DMS53 treated with DMSO at 0.1 percent for 48 hours (cell line): Measurements from ENCODE around the gene LRRC63.
"Not testable (repeated sequence)": the region's sequence is repeated elsewhere in the genome, so short reads cannot be mapped to it uniquely, and the experiment has no call there.

ENCODE experiments used
- DNase-seq: peaks from one replicate; lab custom pipeline; 2025; ENCODE audit not compliant: unreplicated experiment; lab: John Stamatoyannopoulos, UW

LRRC63 gene

DNA sequence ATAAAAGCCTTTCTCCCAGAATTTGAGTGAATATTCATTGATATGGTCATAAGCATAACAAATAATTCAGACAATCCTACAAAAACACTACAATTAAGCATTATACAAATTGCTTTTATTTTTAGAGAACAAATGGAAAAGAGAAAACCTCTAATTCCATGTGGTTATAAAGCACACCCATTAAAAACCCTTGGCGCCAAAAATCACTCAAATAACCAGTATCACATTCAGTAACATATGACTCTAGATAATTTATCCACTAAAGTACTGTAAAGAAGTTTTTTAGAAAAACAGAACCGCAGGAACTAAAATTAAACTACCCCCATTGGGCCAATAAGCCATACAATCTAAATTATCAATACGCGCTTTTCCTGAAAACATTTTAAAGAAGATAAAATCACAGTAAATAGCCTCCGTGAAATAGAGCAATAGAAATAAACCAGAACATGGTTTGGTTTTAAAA is 30.3 kb upstream of the LRRC63 start:
- DNase-seq = no peak

DNA sequence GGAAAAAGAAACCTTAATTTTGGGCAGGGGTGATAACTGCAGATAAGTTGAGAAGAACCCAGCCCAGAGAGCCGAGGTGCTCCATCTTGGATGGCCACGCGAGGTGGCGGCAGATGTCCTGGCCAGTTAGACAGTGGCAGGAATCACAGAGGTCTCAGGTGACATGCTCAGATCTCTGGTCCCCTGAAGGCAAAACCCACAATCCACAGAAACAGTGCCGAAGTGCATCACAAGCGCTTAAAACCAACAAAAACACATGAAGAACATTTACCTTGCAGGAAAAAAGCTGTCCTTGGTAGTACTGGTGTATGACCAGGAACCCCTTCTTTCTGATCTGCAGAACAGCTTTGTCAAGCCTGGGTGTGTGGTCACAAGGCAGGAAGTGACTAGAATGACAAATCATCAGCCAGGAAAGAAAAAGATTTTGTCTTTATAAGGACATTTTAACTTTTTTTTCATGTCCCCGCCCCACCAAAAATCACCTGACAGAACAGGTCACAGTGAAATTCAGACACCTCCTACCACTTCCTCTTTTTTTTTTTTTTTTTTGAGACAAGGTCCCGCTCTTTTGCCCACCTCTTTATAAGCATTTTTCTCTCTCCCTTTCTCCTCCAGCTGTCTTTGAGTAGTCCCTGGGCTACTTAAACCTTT is 29.8 kb upstream of the LRRC63 start, which contains the start of gene LCP1:
TSS of gene LCP1 (minus strand) at position 338 of the 651 bp plus-strand sequence. CDS start 22,515 bp downstream, outside the sequence.
- no peak for DNase-seq

DNA sequence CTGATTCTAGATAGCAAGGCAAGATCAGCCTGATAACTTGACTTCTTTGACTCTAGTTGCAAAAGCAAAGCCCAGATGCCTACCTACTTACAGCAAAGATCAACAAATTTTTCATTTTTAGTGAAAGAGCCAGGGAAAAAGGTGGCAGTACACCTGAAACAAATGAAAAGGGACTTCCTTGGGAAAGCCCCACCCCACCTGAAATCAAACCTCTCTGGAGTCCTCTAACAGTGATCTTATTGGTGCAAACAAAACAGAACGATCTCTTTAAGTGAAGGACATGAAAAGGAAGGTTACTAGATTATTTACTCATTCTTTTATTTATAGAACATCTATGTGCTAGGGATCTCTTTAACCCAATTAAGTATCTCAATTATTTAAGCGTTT is 29.2 kb upstream of the LRRC63 start:
- DNase-seq = no peak

DNA sequence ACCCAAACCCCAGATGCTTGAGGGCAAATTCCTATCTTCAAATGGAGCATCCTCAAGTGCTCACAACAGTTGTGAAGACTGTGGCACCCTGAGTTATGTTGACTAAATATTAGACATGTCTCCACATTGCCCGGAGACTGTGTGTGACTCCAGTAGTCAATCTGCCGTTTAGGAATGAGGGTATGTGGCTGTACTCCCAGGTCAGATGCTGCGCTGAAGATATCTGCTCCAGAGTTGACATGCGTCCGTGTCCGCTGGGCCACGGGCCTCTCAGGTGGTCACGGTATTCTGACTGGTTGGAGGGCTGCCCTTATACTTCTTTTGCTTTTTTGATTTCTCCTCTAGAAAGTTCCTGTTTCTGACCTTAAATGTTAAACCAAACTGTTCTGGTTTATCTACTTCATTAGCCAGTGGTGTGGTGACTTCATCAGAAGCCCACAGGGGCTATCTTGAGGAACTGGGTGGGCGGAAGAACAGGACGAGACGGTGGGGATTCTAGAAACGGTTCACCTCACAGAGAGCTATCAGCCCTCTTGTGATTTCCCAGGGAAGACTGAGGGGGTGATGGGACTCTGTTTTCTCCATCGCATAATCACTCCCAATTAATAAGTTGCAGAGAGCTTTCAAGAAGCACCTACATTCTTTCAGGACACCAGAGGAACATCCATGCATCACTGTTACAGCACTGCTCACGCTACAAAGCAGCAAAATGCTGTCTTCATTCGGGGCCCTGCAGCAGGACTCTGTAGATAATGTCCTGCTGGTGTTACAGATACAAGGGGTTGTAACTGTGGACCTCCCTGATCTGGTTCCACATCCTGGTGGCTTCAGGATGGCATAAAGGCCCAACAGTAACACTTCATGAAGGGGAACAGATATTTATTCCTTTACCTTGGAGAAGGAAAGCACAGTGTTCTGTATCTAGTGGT is 28.4 kb upstream of the LRRC63 start:
- DNase-seq = no peak

DNA sequence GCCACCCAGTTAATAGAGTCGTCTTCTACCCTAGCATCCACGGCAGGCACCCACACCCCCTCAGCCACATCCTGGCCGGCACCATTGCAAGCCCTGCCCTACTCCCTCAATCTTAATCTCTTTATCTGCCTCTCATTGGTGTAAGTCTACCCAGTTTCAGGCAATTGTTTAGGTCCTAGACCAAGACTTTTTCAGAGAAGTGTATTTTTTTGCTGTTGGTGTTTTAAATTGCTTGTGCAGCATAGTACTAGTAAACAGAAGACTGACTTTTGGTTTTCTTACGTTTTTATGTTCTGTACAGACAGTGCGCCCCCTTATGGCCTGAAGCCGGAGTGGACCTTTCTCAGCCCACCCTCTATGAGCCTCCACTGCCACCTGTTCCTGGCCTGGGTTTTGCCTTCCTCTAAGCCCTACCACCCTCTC is 27.4 kb upstream of the LRRC63 start:
- DNase-seq = no peak

DNA sequence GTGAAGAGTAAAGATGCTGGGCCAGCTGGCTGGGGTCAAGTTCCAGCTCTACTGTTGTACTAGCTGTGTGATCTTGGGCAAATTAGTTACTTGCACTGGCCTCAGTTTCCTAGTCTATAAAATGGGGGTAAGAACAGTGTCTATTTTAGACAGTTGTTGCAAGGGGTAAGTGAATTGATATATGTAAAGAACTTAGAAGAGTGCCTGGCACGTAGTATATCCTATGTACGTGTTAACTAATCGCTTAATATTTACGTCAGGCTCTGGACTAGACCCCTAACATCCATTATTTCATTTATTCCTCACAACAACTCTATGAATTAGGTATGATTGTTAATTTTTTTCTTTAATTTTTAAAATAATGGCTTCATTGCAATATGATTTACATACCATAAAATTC is 26.1 kb upstream of the LRRC63 start:
- DNase-seq = no peak

DNA sequence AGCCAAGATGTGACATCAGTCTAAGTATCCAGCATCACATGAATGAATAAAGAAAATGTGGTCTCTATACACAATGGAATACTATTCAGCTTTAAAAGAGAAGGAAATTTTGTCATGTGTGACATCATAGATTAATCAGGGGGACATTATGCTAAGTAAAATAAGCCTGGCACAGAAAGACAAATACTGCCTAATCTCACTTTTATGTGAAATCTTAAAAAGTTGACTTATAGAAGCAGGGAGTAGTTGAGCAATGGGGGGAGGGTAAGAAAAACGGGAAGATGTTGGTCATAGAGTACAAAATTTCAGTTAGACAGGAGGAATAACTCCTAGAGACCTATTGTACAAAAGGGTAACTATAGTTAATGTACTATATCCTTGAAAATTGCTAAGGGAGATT is 19.3 kb upstream of the LRRC63 start:
- DNase-seq = no peak

DNA sequence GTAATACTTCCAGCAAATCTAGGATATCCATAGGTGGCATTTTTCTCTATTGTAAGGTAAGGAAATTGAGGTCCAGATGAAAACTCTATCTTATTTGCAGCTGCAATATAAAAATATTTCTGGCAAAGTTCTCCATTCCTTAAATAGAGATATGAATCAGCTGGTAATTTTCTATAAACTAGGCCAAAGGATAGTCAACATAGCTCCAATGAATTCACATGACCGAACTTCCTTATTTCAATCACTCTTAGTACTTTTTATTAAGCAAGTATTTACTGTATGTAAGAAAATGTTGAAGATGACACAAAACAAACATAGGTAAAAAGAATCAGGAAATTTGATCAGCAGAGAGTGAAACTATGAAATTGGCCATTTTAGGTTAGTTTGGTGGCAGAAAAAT is 16.7 kb upstream of the LRRC63 start:
- DNase-seq = no peak

DNA sequence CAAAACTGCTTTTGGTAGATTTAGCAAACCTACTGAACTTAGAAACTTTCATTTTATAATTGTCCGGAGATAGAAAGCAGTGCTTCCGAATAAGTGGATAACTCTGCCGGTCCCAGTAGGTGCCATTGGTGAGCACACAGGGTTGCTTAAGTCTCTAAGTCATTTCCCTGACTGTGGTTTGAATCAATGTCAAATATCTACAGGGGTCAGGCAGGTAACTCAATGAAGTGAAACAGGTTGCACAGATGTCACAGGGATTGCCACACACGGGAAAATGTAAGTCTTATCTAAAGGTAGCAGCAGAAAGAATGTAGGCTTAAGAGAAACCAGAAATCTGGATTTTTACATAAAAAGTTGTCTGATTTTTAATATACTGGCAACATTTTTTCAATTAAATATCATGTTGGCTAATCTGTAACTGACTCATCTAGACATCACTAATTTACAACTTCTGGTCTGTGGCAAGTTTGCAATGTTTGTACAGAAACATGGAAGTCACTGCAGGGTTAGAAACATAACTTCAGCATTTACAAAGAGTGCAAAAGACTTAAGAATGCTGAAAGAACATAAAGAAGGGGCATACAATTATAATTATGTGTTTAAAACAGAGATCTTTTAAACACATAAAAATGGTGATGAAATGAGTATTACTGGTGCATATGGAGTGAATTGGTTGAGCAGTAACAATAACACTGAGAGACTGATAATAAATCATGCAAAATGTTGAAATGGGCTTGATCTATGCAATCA is 14.3 kb upstream of the LRRC63 start:
- no peak for DNase-seq

DNA sequence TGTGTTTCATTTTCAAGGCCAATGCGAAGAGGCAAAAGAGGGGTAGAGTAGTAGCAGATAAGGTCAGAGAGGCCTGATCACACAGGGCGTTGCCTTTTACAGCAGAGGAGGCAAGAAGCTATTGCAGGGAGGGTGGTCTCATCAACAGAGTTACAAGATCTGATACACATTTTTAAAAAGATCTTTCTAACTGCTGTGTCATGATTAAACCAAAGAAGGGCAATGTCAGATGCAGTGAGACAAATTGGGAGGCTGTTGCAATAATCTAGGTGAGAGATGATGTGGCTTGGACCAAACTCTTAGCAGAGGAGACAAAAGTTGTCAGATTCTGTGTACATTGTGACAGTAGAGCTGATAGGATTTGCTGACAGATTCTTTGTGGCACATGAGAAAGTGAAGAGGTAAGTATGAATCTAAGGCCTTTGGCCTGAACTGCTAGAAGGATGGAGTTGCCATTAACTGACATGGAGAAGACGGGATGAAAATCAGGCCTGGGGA is 13.0 kb upstream of the LRRC63 start:
- no peak for DNase-seq

DNA sequence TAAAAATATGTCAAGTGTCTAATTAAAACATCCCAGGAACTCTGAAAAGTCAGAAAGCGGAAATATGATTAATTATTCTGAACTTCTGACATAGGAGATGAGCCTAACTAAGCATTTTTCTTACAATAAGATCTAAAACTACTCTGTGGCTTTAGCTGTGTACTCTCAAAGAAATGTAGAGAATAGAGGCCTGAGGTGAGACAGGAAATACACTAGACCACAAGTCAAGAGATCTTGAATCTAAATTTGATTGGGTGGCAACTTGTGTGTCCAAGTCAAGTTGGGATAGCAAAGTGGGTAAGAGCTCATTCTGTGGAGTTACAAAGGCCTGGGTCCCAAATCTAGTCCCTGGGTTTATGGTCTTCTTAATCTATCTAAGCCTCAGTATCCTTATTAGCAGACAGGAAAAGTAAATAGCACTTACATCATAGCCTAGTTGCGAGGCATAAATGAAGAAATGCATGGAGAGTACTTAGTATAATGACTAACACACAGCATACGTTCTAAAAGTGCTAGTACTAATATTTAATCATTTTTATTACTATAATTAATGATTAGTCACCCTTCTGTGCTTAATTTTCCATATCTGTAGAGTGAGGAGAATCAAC is 9.4 kb upstream of the LRRC63 start:
- no peak for DNase-seq

DNA sequence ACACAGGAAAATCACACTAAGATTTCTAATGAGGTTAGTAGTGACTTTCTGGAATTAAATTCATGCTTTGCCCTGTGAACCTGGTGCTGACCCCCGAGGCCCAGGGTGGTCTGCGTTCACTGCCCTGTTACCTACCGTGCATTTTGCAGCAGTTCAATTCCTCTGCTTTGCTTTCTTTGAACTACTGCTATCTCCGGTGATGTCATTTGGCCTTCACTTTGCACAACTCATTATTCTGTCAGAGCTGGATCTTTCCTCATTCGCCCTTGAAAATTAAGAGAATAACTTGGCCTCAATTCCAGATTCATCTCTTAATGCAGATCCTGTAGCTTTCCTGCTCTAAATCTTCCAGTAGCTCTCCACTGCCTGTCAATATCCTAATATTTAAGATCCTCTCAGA is 8.8 kb upstream of the LRRC63 start:
- no peak for DNase-seq

DNA sequence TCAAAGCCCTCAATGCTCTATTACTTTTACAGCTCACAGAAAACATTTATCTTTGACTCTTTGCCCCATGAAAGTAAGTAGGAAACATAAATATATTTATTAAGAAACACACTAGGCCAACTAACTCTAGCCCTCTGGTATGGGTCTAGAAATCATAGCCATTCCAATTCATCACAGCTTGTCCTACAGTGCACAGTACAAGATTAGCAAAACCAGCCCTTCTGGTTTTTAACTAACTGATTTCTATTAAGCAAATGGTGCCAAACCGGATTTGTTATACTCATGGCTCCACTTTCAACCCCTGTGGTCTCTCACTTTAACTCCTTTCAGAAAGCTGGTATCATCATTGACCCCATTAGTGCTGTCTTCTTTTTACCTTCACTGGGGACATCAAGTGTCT is 5.6 kb upstream of the LRRC63 start:
- no peak for DNase-seq

DNA sequence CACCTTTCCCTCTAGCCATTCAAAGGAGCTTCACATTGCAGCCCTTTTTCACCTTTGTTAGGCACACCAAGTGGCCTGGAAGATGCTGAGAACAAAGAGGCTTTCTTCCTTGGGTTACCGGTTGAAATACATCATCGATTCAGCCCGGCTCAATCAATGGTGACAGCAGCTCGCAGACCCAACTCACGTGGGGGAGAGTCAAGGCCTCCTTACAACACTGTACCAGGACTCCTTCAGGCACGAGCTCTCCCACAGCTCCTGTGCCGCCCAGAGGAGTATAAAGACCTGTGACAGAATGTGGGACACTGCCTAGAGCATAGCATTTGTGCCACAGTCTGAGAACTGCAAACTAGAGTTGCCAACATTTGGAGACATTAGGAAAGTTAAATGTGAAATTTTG is 3.9 kb upstream of the LRRC63 start:
- no peak for DNase-seq

DNA sequence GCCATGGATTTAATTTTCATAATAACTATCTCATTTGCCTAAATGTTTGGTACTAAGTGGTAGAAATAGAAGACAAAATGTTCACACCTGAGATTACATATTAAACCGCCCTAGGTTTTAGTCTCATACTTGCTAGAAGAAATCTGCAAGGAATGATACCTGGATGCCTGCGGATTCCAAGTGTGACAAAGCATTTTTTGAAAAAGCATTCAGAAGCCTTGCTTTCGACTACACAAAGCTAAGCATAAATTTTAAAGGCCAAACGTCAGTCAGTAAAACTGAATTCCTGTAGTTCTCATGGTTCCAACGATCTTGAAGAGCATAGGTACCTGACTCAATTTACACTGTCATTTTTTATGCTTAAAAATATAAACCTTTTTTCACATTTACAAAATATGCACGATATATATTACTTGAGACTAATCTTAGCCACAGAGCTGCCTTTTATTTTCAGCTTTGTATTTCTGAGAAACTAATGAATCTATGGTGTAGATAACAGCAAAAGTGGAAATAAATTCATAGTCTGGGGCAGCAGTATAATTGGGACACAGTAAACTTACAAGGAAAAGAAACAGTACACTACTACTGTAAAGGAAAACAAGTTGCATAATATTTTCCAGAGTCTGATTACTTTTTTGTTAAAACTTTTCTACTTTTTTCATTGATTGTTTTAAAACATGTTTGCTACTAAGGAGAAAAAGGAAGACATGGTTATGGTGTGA is 1.2 kb upstream of the LRRC63 start:
- DNase-seq = no peak

DNA sequence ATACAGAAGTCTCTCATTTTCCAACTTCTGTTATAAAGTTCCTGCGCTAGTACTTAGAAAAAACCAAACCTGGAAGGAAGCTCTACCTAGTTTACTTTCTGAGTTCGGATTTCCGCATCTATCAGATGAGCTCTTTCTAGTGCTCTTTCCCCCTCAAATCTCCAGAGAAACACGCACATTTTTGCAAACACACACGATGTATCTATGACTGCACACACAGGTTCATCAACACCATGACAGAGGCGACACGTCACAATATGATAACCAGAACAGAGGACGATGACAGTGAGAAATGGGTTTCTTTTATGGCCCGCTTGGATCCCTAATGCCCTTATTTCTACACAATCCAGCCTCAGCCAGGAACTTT is 629 bp upstream of the LRRC63 start:
- peak; percentile 15 for DNase-seq

DNA sequence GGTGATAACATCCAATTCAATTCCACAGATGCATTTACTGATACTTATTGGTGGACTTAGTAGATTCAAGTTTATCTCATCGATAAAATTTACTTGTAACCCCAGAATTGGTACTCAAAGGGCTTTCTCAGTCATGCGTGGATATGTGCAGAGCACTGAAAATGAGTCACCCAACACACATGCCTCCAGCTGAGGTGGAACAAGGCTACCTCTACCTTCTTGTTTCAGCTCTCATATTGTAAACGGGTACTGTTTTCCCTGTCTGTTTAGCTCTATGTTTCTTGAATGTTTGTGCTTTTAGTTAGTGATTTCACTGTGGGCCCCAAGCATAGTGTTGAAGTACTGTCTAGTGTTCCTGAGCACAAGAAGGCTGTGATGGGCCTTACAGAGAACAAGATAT is 1.5 kb downstream of the LRRC63 start:
- DNase-seq = peak; percentile 33

DNA sequence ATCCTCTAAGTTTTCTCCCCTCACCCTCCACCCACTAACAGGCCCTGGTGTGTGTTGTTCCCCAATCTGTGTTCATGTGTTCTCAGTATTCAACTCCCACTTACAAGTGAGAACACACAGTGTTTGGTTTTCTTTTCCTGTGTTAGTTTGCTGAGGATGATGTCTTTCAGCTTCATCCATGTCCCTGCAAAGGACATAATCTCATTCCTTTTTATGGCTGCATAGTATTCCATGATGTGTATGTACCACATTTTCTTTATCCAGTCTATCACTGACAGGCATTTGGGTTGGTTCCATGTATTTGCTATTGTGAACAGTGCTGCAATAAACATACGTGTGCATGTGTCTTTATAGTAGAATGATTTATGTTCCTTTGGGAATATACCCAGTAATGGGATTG is 3.0 kb downstream of the LRRC63 start:
- not testable (repeated sequence) for DNase-seq

DNA sequence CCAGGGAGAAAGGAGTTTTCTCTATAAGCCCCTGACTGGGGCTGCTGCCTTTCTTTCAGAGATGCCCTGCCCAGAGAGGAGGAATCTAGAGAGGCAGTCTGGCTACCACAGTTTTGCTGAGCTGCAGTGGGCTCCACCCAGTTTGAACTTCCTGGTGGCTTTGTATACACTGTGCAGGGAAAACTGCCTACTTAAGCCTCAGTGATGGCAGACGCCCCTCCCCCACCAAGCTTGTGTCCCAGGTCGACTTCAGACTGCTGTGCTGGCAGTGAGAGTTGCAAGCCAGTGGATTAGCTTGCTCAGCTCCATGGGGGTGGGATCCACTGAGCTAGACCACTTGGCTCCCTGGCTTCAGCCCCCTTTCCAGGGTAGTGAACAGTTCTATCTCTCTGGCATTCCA is 8.5 kb downstream of the LRRC63 start:
- peak; percentile 64 for DNase-seq

DNA sequence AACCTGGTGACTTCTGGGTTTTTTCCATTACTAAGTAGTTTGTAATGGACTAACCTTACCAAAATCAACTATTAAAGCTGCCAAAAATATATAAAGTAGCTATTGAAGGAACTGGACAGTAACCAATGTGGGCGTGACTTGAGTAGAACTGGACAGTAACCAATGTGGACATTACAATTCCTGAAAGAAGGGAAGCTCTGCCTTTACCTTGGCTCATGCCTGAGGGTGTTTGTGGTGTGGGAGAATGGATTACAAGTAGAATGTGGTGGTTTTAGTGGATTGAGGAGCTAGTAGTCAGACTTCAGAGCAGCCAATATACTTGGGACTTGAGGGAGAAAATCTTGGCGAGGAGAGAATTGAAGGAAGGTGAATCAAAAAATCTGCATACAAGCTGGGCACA is 17.5 kb downstream of the LRRC63 start:
- DNase-seq = no peak
